H9 (cell line): ENCODE data around the gene FAM53A. TPM values are rescaled to one million over a fixed set of nuclear protein-coding genes. Genes with fewer than 3 reads are reported as not detected.

ENCODE experiments used
- DNase-seq: peaks from one replicate; pipeline ENCODE4 v3.0.0-alpha.2; 2017
- H2AFZ ChIP-seq: one replicate; pipeline ENCODE4 v1.6.1; 2013; ENCODE audit warnings: mild to moderate bottlenecking, low read length, control low read depth, moderate library complexity
- H2AK5ac ChIP-seq: 2 replicates; pipeline ENCODE4 v1.6.1; 2013; ENCODE audit warnings: low read length, control low read depth, mixed read lengths; ENCODE audit not compliant: insufficient read length
- H2BK120ac ChIP-seq: one replicate; pipeline ENCODE4 v1.6.1; 2013; ENCODE audit warnings: low read depth, mild to moderate bottlenecking, low read length, control low read depth, inconsistent platforms; ENCODE audit not compliant: poor library complexity, severe bottlenecking
- H2BK12ac ChIP-seq: 2 replicates; pipeline ENCODE4 v1.6.1; 2013; ENCODE audit warnings: low read length, control low read depth, mixed read lengths, low read depth; ENCODE audit not compliant: insufficient read length
- H2BK15ac ChIP-seq: 2 replicates; pipeline ENCODE4 v1.6.1; 2013; ENCODE audit warnings: low read depth, low read length, control low read depth
- H2BK20ac ChIP-seq: one replicate; pipeline ENCODE4 v1.6.1; 2013; ENCODE audit warnings: low read depth, mild to moderate bottlenecking, low read length, control low read depth, inconsistent platforms; ENCODE audit not compliant: poor library complexity, severe bottlenecking
- H2BK5ac ChIP-seq: 2 replicates; pipeline ENCODE4 v1.6.1; 2013; ENCODE audit warnings: low read length, control low read depth, mixed read lengths; ENCODE audit not compliant: insufficient read length
- H3K14ac ChIP-seq: 2 replicates; pipeline ENCODE4 v1.6.1; 2013; ENCODE audit warnings: low read length, control low read depth; ENCODE audit not compliant: insufficient read depth
- H3K18ac ChIP-seq: 2 replicates; pipeline ENCODE4 v1.6.1; 2013; ENCODE audit warnings: low read depth, mild to moderate bottlenecking, mixed read lengths, low read length, control low read depth; ENCODE audit not compliant: insufficient read length
- H3K23ac ChIP-seq: 2 replicates; pipeline ENCODE4 v1.6.1; 2013; ENCODE audit warnings: low read length, control low read depth, mixed read lengths, low read depth; ENCODE audit not compliant: insufficient read length
- H3K23me2 ChIP-seq: 2 replicates; pipeline ENCODE4 v1.6.1; 2013; ENCODE audit warnings: low read depth, mild to moderate bottlenecking, mixed read lengths, low read length, control low read depth; ENCODE audit not compliant: insufficient read length, poor library complexity, severe bottlenecking
- H3K27ac ChIP-seq: 2 replicates; pipeline ENCODE4 v1.5.1; 2013; ENCODE audit warnings: low read length, control low read depth, mixed read lengths, low read depth; ENCODE audit not compliant: insufficient read length
- H3K27me3 ChIP-seq: 2 replicates; pipeline ENCODE4 v1.6.1; 2013; ENCODE audit warnings: low read length, control low read depth, inconsistent platforms; ENCODE audit not compliant: insufficient read depth
- H3K4ac ChIP-seq: 2 replicates; pipeline ENCODE4 v1.6.1; 2013; ENCODE audit warnings: low read depth, mild to moderate bottlenecking, control low read depth, inconsistent platforms, low read length, moderate library complexity
- H3K4me1 ChIP-seq: 2 replicates; pipeline ENCODE4 v1.6.1; 2013; ENCODE audit warnings: low read length, control low read depth, inconsistent platforms; ENCODE audit not compliant: insufficient read depth
- H3K4me2 ChIP-seq: 2 replicates; pipeline ENCODE4 v1.6.1; 2013; ENCODE audit warnings: low read length, control low read depth, mixed read lengths; ENCODE audit not compliant: insufficient read length, insufficient read depth
- H3K56ac ChIP-seq: 2 replicates; pipeline ENCODE4 v1.6.1; 2013; ENCODE audit warnings: low read depth, mild to moderate bottlenecking, mixed read lengths, low read length, control low read depth; ENCODE audit not compliant: insufficient read length
- H3K79me1 ChIP-seq: 2 replicates; pipeline ENCODE4 v1.6.1; 2013; ENCODE audit warnings: low read depth, mild to moderate bottlenecking, moderate library complexity, low read length, control low read depth, inconsistent platforms; ENCODE audit not compliant: insufficient read depth, poor library complexity, severe bottlenecking
- H3K79me2 ChIP-seq: 2 replicates; pipeline ENCODE4 v1.6.1; 2013; ENCODE audit warnings: low read length, control low read depth, inconsistent platforms; ENCODE audit not compliant: insufficient read depth
- H3K9ac ChIP-seq: 2 replicates; pipeline ENCODE4 v1.6.1; 2013; ENCODE audit warnings: low read length, control low read depth, mixed read lengths; ENCODE audit not compliant: insufficient read length; ENCODE audit errors: extremely low read depth
- H3K9me3 ChIP-seq: one replicate; pipeline ENCODE4 v1.6.1; 2013; ENCODE audit warnings: low read depth, low read length, inconsistent platforms; ENCODE audit not compliant: control insufficient read depth
- H3T11ph ChIP-seq: one replicate; pipeline ENCODE4 v1.6.1; 2013; ENCODE audit warnings: mild to moderate bottlenecking, low read length, control low read depth, inconsistent platforms
- H4K20me1 ChIP-seq: one replicate; pipeline ENCODE4 v1.6.1; 2013; ENCODE audit not compliant: control insufficient read depth, insufficient read length, insufficient read depth
- H4K5ac ChIP-seq: 2 replicates; pipeline ENCODE4 v1.6.1; 2013; ENCODE audit warnings: low read depth, mild to moderate bottlenecking, mixed read lengths, low read length, control low read depth; ENCODE audit not compliant: insufficient read length
- H4K8ac ChIP-seq: replicated peaks from 2 replicates; pipeline ENCODE4 v1.6.1; 2013; ENCODE audit warnings: low read length, control low read depth, mixed read lengths, low read depth; ENCODE audit not compliant: insufficient read length
- H4K91ac ChIP-seq: 2 replicates; pipeline ENCODE4 v1.6.1; 2013; ENCODE audit warnings: low read depth, mild to moderate bottlenecking, moderate library complexity, mixed read lengths, low read length, control low read depth; ENCODE audit not compliant: insufficient read length
- H3K27ac Mint-ChIP-seq, 3 experiments: 2 replicates in 2 of 3; 3 replicates in 1 of 3; pipeline ENCODE4 v1.8.0; 2020 to 2021; ENCODE audit warnings: mixed read lengths in 3 of 3, mild to moderate bottlenecking in 1 of 3, moderate library complexity in 1 of 3
- H3K27me3 Mint-ChIP-seq: 2 replicates; pipeline ENCODE4 v1.8.0; 2021; ENCODE audit warnings: low read depth, mild to moderate bottlenecking, moderate library complexity, mixed read lengths
- H3K36me3 Mint-ChIP-seq, 3 experiments: 2 replicates in 2 of 3; 3 replicates in 1 of 3; pipeline ENCODE4 v1.8.0; 2020 to 2021; ENCODE audit warnings: low read depth in 3 of 3, mixed read lengths in 3 of 3; ENCODE audit not compliant: insufficient read depth in 1 of 3
- H3K4me1 Mint-ChIP-seq, 2 experiments: 2 replicates each; pipeline ENCODE4 v1.8.0; 2020; ENCODE audit warnings: mixed read lengths in 2 of 2
- H3K4me3 Mint-ChIP-seq, 2 experiments: 2 replicates in 1 of 2; 3 replicates in 1 of 2; pipeline ENCODE4 v1.8.0; 2020 to 2021; ENCODE audit warnings: mild to moderate bottlenecking in 2 of 2, mixed read lengths in 2 of 2, moderate library complexity in 1 of 2
- H3K9me3 Mint-ChIP-seq, 2 experiments: 2 replicates in 1 of 2; 3 replicates in 1 of 2; pipeline ENCODE4 v1.8.0; 2020; ENCODE audit warnings: mild to moderate bottlenecking in 2 of 2, mixed read lengths in 2 of 2, moderate library complexity in 1 of 2
- CTCF ChIP-seq: fragments of 200-600 bp; sonication (generic); conservative IDR thresholded peaks from 3 replicates; pipeline ENCODE4 v1.8.0; 2021; ENCODE audit warnings: antibody characterized with exemption, mild to moderate bottlenecking
- WGBS: extraction: QIAGEN DNeasy Blood & Tissue Kit; methylation state at CpG from one replicate; pipeline ENCODE4 v1.1.7; 2013; ENCODE audit warnings: missing lambda C conversion rate, low lambda C conversion rate, mixed read lengths; ENCODE audit not compliant: insufficient read length; ENCODE audit errors: extremely low coverage; 5-methylcytosine and 5-hydroxymethylcytosine counted together
- total RNA-seq: library from RNA; stranded (reverse); gene quantifications from 2 replicates; pipeline ENCODE4 v1.2.1, GENCODE V29; 2021

Gene FAM53A
- total RNA-seq, 1 experiment from 2014 or later, result 2.4 TPM

- Histone ChIP-seq H4K20me1 (no peaks in the 10 kb centered on the region), H3K23me2 (no peaks in the 10 kb centered on the region), H3K27ac (no peak overlapping the region), H3K9me3 (no peaks in the 10 kb centered on the region), H2AFZ (no peak overlapping the region), H3K27me3 (no peaks in the 10 kb centered on the region), H3K9ac (no peak overlapping the region), H3K14ac (no peak overlapping the region; the same call in 1 of the 2 replicates), H2BK120ac (no peak overlapping the region), H3K79me1 (no peaks in the 10 kb centered on the region), H2BK12ac (no peak overlapping the region), H3K4me1 (no peaks in the 10 kb centered on the region), H3K56ac (no peak overlapping the region), H4K91ac (no peak overlapping the region), H2BK15ac (no peak overlapping the region), H3K18ac (no peak overlapping the region), H3K4ac (no peak overlapping the region), H2BK5ac (no peak overlapping the region), H3K79me2 (no peaks in the 10 kb centered on the region), H3K4me2 (no peak overlapping the region), H4K8ac (no peak overlapping the region), H3K23ac (no peak overlapping the region), H2BK20ac (no peak overlapping the region), H4K5ac (no peak overlapping the region), H3T11ph (no peak overlapping the region), H2AK5ac (no peak overlapping the region)
- Mint-ChIP-seq H3K27ac (no peak overlapping the region), H3K4me1 (no peaks in the 10 kb centered on the region), H3K27me3 (no peaks in the 10 kb centered on the region; the same call in none of the 2 replicates), H3K9me3 (no peaks in the 10 kb centered on the region), H3K4me3 (no peak overlapping the region), H3K36me3 (no peaks in the 10 kb centered on the region; a peak in 1 of 7 replicates)
- WGBS, result no CpG with 5 or more reads among the region's 21 CpGs
- TF ChIP-seq CTCF, result no peak
- no peak for DNase-seq
Observed at GRCh38 chr4:1610791-1611500, 73.2 kb downstream of the FAM53A start.
